Sigmoid colon (tissue), 7 donors: ENCODE results near the gene GMDS. TPM values are rescaled to one million over a fixed set of nuclear protein-coding genes. Genes with fewer than 3 reads are reported as not detected.

ENCODE experiments used
- DNase-seq: peaks from one replicate; pipeline ENCODE4 v3.0.0-alpha.2; 2019
- H3K27ac ChIP-seq, 4 donors: fragments of 200-600 bp; sonication (generic); one replicate each; pipeline ENCODE4 v1.5.1; 2016 to 2019; ENCODE audit warnings: mild to moderate bottlenecking in 1 of 4
- H3K27me3 ChIP-seq, 3 donors: fragments of 200-600 bp; sonication (generic); one replicate each; pipeline ENCODE4 v1.5.1; 2019; ENCODE audit warnings: mild to moderate bottlenecking in 1 of 3
- H3K36me3 ChIP-seq, 4 donors: fragments of 200-600 bp; sonication (generic); one replicate each; pipeline ENCODE4 v1.5.1; 2016 to 2019
- H3K4me1 ChIP-seq, 4 donors: fragments of 200-600 bp; sonication (generic); one replicate each; pipeline ENCODE4 v1.5.1; 2017 to 2019
- H3K4me3 ChIP-seq, 4 donors: fragments of 200-600 bp; sonication (generic); one replicate each; pipeline ENCODE4 v1.5.1; 2017 to 2019; ENCODE audit warnings: mild to moderate bottlenecking in 2 of 4, moderate library complexity in 1 of 4
- H3K9me3 ChIP-seq, 4 donors: fragments of 200-600 bp in 3 of 4; sonication (generic) in 3 of 4; one replicate each; pipeline versions ENCODE4 v1.5.1 to v1.6.1; 2013 to 2019
- CTCF ChIP-seq, 4 experiments: fragments of 450-650 bp in 3 of 4; fragments of 200-600 bp in 1 of 4; IDR thresholded peaks; one replicate each; pipeline ENCODE4 v1.5.1; 2016 to 2019; ENCODE audit warnings: antibody characterized with exemption in 4 of 4, mild to moderate bottlenecking in 3 of 4, moderate library complexity in 2 of 4
- EP300 ChIP-seq, 4 donors: sonication (generic); formaldehyde crosslinking; IDR thresholded peaks; one replicate each; pipeline ENCODE4 v1.6.1; 2017; ENCODE audit warnings: antibody characterized with exemption in 4 of 4
- POLR2A ChIP-seq, 2 donors: fragments of 450-650 bp; IDR thresholded peaks; one replicate each; pipeline ENCODE4 v1.6.1; 2016; ENCODE audit warnings: antibody characterized with exemption in 2 of 2, mild to moderate bottlenecking in 2 of 2, moderate library complexity in 2 of 2
- POLR2AphosphoS5 ChIP-seq, 4 donors: sonication (generic); formaldehyde crosslinking; IDR thresholded peaks; one replicate each; pipeline ENCODE4 v1.6.1; 2017; ENCODE audit warnings: antibody characterized with exemption in 4 of 4
- WGBS, 2 donors: extraction: QIAGEN DNeasy Blood & Tissue Kit; methylation state at CpG; one replicate each; pipeline ENCODE4 v1.1.7; 2013; 5-methylcytosine and 5-hydroxymethylcytosine counted together
- intact Hi-C: fragments of 100-400 bp; cut with DNase I; formaldehyde crosslinking; loops from one replicate; pipeline ENCODE4 v1.15.1; 2023
- polyA plus RNA-seq, 3 donors: library from polyadenylated mRNA; stranded (reverse); fragments of 200-250 nt; gene quantifications; one replicate each; pipeline ENCODE4 v1.2.3, GENCODE V29; 2013
- total RNA-seq, 4 donors: library from RNA; depleted of rRNA; stranded (reverse); fragments of >200 nt; gene quantifications; one replicate each; pipeline ENCODE4 v1.1.0, GENCODE V29; 2016
- donor health status: healthy with polysubstance abuse.
- donor health status: Bipolar disorder and iron deficiency.
- donor health status: healthy.

Gene GMDS
- total and polyA plus RNA-seq, 7 donors: 3.1 to 173 (median 9.4) TPM

GRCh38 chr6:1780251-1780867 is 465.0 kb downstream of the GMDS start:
- no peak overlapping the region for H3K4me3 ChIP-seq
- no peaks in the 10 kb centered on the region for H3K9me3 ChIP-seq
- no peaks in the 10 kb centered on the region for H3K4me1 ChIP-seq
- 91 to 96% methylated on average over 13 of the region's 13 CpGs for WGBS, 2 donors
- intact Hi-C loops: no loop called here
- no peak for DNase-seq
- H3K36me3 ChIP-seq: no peaks in the 10 kb centered on the region
- H3K27ac ChIP-seq: no peak overlapping the region
- H3K27me3 ChIP-seq: no peaks in the 10 kb centered on the region
- TF ChIP-seq POLR2AphosphoS5 (IDR thresholded peaks at IDR 0.05): no peak

- no peaks in the 10 kb centered on the region for H3K27me3 ChIP-seq
- TF ChIP-seq EP300 (IDR thresholded peaks at IDR 0.05) (no peak), POLR2A (IDR thresholded peaks at IDR 0.05) (no peak), POLR2AphosphoS5 (IDR thresholded peaks at IDR 0.05) (no peak), CTCF (IDR thresholded peaks at IDR 0.05) (no peak)
- no peaks in the 10 kb centered on the region for H3K4me1 ChIP-seq
- intact Hi-C loops: no loop called here
- H3K27ac ChIP-seq: no peak overlapping the region
- H3K4me3 ChIP-seq: no peak overlapping the region
- WGBS, 2 donors: 89 to 93% methylated on average over 10 of the region's 10 CpGs
- no peaks in the 10 kb centered on the region for H3K36me3 ChIP-seq
- no peak for DNase-seq
- no peaks in the 10 kb centered on the region for H3K9me3 ChIP-seq
These were observed 466.6 kb downstream of the GMDS start for GRCh38 chr6:1778686-1779235.

GRCh38 chr6:1777921-1778685 is 467.3 kb downstream of the GMDS start:
- Histone ChIP-seq H3K4me1 (no peaks in the 10 kb centered on the region), H3K27ac (no peak overlapping the region), H3K27me3 (no peaks in the 10 kb centered on the region), H3K36me3 (no peaks in the 10 kb centered on the region), H3K4me3 (no peak overlapping the region), H3K9me3 (no peaks in the 10 kb centered on the region)
- intact Hi-C loops: no loop called here
- TF ChIP-seq CTCF (IDR thresholded peaks at IDR 0.05) (no peak), EP300 (IDR thresholded peaks at IDR 0.05) (no peak), POLR2A (IDR thresholded peaks at IDR 0.05) (no peak), POLR2AphosphoS5 (IDR thresholded peaks at IDR 0.05) (no peak)
- WGBS, 2 donors: 86 to 96% methylated on average over 9 of the region's 9 CpGs
- no peak for DNase-seq

GRCh38 chr6:1775441-1775840 is 470.0 kb downstream of the GMDS start:
- WGBS, 2 donors: 72 to 79% methylated on average over 2 of the region's 2 CpGs
- H3K27me3 ChIP-seq: no peaks in the 10 kb centered on the region

More at GRCh38 chr6:1775441-1775840, 470.0 kb downstream of the GMDS start:
- intact Hi-C loops: no loop called here
- DNase-seq: no peak
- Histone ChIP-seq H3K36me3 (no peaks in the 10 kb centered on the region), H3K9me3 (no peaks in the 10 kb centered on the region), H3K27ac (no peak overlapping the region), H3K4me1 (no peaks in the 10 kb centered on the region), H3K4me3 (no peak overlapping the region)
- no peak for TF ChIP-seq CTCF (IDR thresholded peaks at IDR 0.05)
- no peak for TF ChIP-seq EP300 (IDR thresholded peaks at IDR 0.05)
- TF ChIP-seq POLR2AphosphoS5 (IDR thresholded peaks at IDR 0.05): no peak
- no peak for TF ChIP-seq POLR2A (IDR thresholded peaks at IDR 0.05)
